Naive B cell (primary cell): Measurements from ENCODE around the gene AREL1. TPM values are rescaled to one million over a fixed set of nuclear protein-coding genes. Genes with fewer than 3 reads are reported as not detected.

Experiments used
- ATAC-seq, 2 donors: fragments of 150-1000 bp; cut with Tn5 transposase; 2 replicates each; pipeline ENCODE4 v1.10.0; 2021; ENCODE audit warnings: low read depth in 2 of 2, mild to moderate bottlenecking in 2 of 2, moderate library complexity in 2 of 2
- DNase-seq: peaks from one replicate; pipeline ENCODE4 v3.0.0; 2022
- H3K27ac Mint-ChIP-seq, 6 donors: one replicate each; pipeline ENCODE4 v1.8.0; 2020 to 2022; ENCODE audit warnings: mild to moderate bottlenecking in 6 of 6, mixed read lengths in 6 of 6, moderate library complexity in 5 of 6, inconsistent platforms in 2 of 6
- H3K27me3 Mint-ChIP-seq, 3 donors: one replicate each; pipeline ENCODE4 v1.8.0; 2021 to 2022; ENCODE audit warnings: mixed read lengths in 3 of 3, mild to moderate bottlenecking in 1 of 3
- H3K36me3 Mint-ChIP-seq, 2 donors: one replicate each; pipeline ENCODE4 v1.8.0; 2020 to 2022; ENCODE audit warnings: mixed read lengths in 2 of 2, inconsistent platforms in 1 of 2, mild to moderate bottlenecking in 1 of 2
- H3K4me1 Mint-ChIP-seq, 3 donors: one replicate each; pipeline ENCODE4 v1.8.0; 2020 to 2022; ENCODE audit warnings: mixed read lengths in 3 of 3, inconsistent platforms in 1 of 3, mild to moderate bottlenecking in 1 of 3, moderate library complexity in 1 of 3
- H3K4me3 Mint-ChIP-seq, 8 donors: one replicate each; pipeline ENCODE4 v1.8.0; 2020 to 2022; ENCODE audit warnings: mild to moderate bottlenecking in 8 of 8, mixed read lengths in 8 of 8, moderate library complexity in 8 of 8, inconsistent platforms in 2 of 8
- H3K9me3 Mint-ChIP-seq, 7 donors: one replicate each; pipeline ENCODE4 v1.8.0; 2020 to 2022; ENCODE audit warnings: mixed read lengths in 7 of 7, mild to moderate bottlenecking in 5 of 7, inconsistent platforms in 2 of 7, moderate library complexity in 1 of 7
- polyA plus RNA-seq, 6 donors: library from polyadenylated mRNA; unstranded; fragments of 300-500 nt; fragmentation: Illumina TruSeq; gene quantifications; one replicate each; pipeline ENCODE4 v1.2.3, GENCODE V29; 2021; ENCODE audit warnings: low read depth in 6 of 6

AREL1 gene
- polyA plus RNA-seq, 6 donors from 2014 or later = 8.1 to 16.1 (median 13.6) TPM

- no peak overlapping the region for H3K27ac Mint-ChIP-seq
- no peak overlapping the region for H3K4me3 Mint-ChIP-seq
- peaks cover 0 to 3% (median 0%) of the 10 kb centered on the region in 3 donors for H3K4me1 Mint-ChIP-seq
- H3K9me3 Mint-ChIP-seq = no peaks in the 10 kb centered on the region
- ATAC-seq (no peak), DNase-seq (no peak)
- H3K27me3 Mint-ChIP-seq = no peaks in the 10 kb centered on the region
- peaks cover 33 to 41% of the 10 kb centered on the region in 2 donors for H3K36me3 Mint-ChIP-seq
Observed at GRCh38 chr14:74667758-74668157, 45.1 kb downstream of the AREL1 start.

- Mint-ChIP-seq H3K27ac (peak overlapping the region in 1 of 6 donors; percentile 19), H3K27me3 (no peaks in the 10 kb centered on the region), H3K36me3 (peaks cover 26 to 33% of the 10 kb centered on the region in 2 donors), H3K9me3 (no peaks in the 10 kb centered on the region), H3K4me3 (no peak overlapping the region), H3K4me1 (peaks cover 0 to 3% (median 0%) of the 10 kb centered on the region in 3 donors)
- DNase-seq (no peak), ATAC-seq (no peak)
Observed at GRCh38 chr14:74664717-74665116, 48.2 kb downstream of the AREL1 start.

DNA sequence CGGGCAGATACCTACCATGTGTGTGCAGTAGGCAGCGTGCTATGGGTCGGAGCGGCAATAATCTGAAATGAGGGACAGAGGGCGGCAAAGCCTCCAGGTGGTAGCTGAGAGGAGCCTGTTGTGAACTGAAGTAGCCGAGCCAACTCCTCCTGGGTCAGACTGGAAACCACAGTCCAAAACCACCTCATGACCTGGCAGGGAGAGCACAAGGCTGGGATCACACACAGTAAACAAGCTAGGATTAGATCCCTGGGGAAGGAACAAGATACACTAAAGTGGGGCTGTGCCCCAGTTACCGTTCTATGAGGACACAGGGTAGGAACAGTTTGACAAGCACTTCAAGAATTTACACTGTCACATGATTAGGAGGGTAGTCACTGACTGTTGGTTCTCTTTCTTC lies 49.0 kb downstream of the AREL1 start:
- no peaks in the 10 kb centered on the region for H3K9me3 Mint-ChIP-seq
- no peaks in the 10 kb centered on the region for H3K27me3 Mint-ChIP-seq
- peaks cover 0 to 3% (median 0%) of the 10 kb centered on the region in 3 donors for H3K4me1 Mint-ChIP-seq
- no peak overlapping the region for H3K4me3 Mint-ChIP-seq
- ATAC-seq (no peak), DNase-seq (no peak)
- H3K27ac Mint-ChIP-seq = peak overlapping the region in 2 of 6 donors; percentile 3 to 66
- H3K36me3 Mint-ChIP-seq = peaks cover 25 to 26% of the 10 kb centered on the region in 2 donors

DNA sequence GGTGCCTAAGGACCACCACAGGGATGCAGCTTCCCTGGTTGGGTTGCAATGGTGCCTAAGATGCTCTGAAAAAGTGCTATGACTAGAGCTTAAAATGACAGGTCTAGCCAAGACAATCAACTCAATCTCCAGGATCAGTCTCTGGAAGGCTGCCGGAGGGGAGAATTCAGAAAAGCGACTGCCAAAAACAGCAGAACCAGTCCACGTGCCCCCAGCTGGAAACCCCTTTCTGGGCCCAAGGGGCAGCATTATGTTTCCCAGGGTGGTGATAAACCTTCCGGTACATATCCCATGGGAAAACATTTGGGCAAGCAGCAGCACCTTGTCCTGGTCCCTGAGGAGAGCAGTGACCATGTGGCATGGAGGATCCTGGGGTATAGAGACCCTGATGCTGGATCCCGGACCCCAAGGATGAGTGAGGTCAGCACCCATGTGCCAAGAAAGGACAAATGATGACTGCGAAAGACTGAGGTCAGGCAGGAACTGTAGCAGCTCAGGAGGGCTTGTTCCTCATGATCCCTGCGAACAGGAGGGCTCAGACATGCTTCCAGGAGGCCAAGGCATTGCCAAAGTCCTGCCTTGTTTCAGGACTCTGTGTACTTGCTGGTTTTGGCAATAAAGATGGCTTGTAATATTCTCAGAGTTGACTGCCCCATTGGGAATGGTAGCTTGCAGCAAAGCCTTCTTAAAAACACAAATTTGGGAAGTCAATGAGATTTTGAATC lies 51.0 kb downstream of the AREL1 start:
- Mint-ChIP-seq H3K36me3 (peaks cover 15 to 20% of the 10 kb centered on the region in 2 donors), H3K9me3 (no peaks in the 10 kb centered on the region), H3K27ac (no peak overlapping the region), H3K27me3 (no peaks in the 10 kb centered on the region), H3K4me3 (no peak overlapping the region), H3K4me1 (peaks cover 0 to 3% (median 0%) of the 10 kb centered on the region in 3 donors)
- DNase-seq = no peak
- ATAC-seq = no peak

DNA sequence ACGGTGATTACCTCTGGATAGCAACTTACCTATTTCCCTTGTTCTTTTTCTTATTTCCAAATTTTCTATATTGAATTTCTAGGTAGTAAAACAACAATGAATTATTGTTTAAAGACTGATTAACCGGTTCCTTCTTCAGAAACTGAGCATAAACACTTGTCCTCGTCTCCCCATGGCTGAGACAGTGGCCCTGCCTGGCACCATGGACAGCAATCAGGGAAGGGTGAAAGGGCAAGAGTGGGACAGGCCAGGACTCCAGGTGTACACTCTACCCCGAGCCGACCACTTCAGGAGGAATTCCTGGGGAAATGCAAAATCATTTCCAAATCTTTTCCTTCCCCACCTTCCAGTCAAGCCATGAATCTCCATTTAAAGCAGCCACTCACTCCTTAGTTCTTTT lies 52.0 kb downstream of the AREL1 start:
- Mint-ChIP-seq H3K9me3 (no peaks in the 10 kb centered on the region), H3K36me3 (peaks cover 15 to 20% of the 10 kb centered on the region in 2 donors), H3K27ac (peak overlapping the region in 2 of 6 donors; percentile 32 to 36), H3K4me1 (peaks cover 0 to 3% (median 0%) of the 10 kb centered on the region in 3 donors), H3K4me3 (no peak overlapping the region), H3K27me3 (no peaks in the 10 kb centered on the region)
- DNase-seq (no peak), ATAC-seq (no peak)

GRCh38 chr14:74660167-74660566 lies 52.7 kb downstream of the AREL1 start:
- H3K27me3 Mint-ChIP-seq = no peaks in the 10 kb centered on the region
- no peak for DNase-seq
- no peak overlapping the region for H3K27ac Mint-ChIP-seq
- no peaks in the 10 kb centered on the region for H3K9me3 Mint-ChIP-seq
- no peak for ATAC-seq
- peaks cover 15 to 20% of the 10 kb centered on the region in 2 donors for H3K36me3 Mint-ChIP-seq
- H3K4me3 Mint-ChIP-seq = no peak overlapping the region
- H3K4me1 Mint-ChIP-seq = peaks cover 0 to 3% (median 0%) of the 10 kb centered on the region in 3 donors

- H3K27me3 Mint-ChIP-seq = no peaks in the 10 kb centered on the region
- H3K27ac Mint-ChIP-seq = peak overlapping the region in 1 of 6 donors; percentile 33
- H3K36me3 Mint-ChIP-seq = peaks cover 13 to 15% of the 10 kb centered on the region in 2 donors
- no peak for ATAC-seq
- DNase-seq = no peak
- peaks cover 0 to 2% (median 0%) of the 10 kb centered on the region in 3 donors for H3K4me1 Mint-ChIP-seq
- H3K9me3 Mint-ChIP-seq = no peaks in the 10 kb centered on the region
- no peak overlapping the region for H3K4me3 Mint-ChIP-seq
Observed at GRCh38 chr14:74658535-74659131, 54.2 kb downstream of the AREL1 start.

GRCh38 chr14:74656964-74657363 lies 55.9 kb downstream of the AREL1 start:
- Mint-ChIP-seq H3K36me3 (peaks cover 7 to 8% of the 10 kb centered on the region in 2 donors), H3K9me3 (no peaks in the 10 kb centered on the region), H3K27me3 (no peaks in the 10 kb centered on the region), H3K4me3 (no peak overlapping the region), H3K27ac (peak overlapping the region in 1 of 6 donors; percentile 77), H3K4me1 (no peaks in the 10 kb centered on the region)
- ATAC-seq = no peak
- no peak for DNase-seq

DNA sequence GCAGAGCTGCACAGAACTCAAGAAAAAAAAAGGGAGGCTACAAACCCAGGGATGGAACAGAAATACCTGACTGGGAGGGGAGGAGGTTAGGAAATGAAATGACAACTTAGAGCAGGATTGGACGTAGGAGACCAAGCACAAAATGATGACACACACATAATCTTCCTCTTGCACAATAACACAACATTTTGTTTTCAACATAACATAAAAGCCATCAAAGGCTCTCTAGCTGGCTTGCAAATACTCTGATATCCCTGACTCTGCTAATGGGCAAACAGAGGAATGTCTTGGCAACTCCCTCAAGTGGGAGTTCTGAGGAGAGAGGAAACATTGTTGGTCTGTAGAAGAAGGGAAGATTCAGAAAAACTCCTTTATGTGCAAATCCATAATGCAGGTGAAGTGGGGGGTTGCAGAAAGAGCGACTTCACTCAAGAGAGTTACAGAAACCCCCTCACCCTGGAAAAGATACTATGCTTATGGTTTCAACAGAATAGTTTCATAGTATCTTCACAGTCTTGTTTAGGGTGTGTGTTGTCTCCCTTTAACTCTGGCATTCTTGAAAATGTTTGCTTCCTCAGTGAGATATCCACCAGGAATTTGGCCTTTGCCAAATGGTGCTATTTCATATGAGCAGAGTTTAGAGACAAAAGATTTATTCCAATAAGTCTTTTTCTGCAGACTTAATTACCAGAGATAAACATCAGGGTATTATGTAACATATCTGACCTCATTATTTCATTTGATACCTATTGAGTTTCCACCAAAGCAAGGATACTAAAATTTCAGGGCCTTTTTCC lies 57.1 kb downstream of the AREL1 start:
- no peaks in the 10 kb centered on the region for H3K27me3 Mint-ChIP-seq
- H3K9me3 Mint-ChIP-seq = no peaks in the 10 kb centered on the region
- no peak for ATAC-seq

GRCh38 chr14:74654931-74655330 lies 57.9 kb downstream of the AREL1 start:
- ATAC-seq (no peak), DNase-seq (no peak)
- H3K4me3 Mint-ChIP-seq = no peak overlapping the region
- H3K27ac Mint-ChIP-seq = peak overlapping the region in 1 of 6 donors; percentile 65
- no peaks in the 10 kb centered on the region for H3K36me3 Mint-ChIP-seq
- no peaks in the 10 kb centered on the region for H3K4me1 Mint-ChIP-seq
- H3K9me3 Mint-ChIP-seq = no peaks in the 10 kb centered on the region
- H3K27me3 Mint-ChIP-seq = no peaks in the 10 kb centered on the region

More for the DNA sequence above, 57.1 kb downstream of the AREL1 start:
- no peaks in the 10 kb centered on the region for H3K36me3 Mint-ChIP-seq
- H3K4me3 Mint-ChIP-seq = no peak overlapping the region
- H3K4me1 Mint-ChIP-seq = no peaks in the 10 kb centered on the region
- H3K27ac Mint-ChIP-seq = peak overlapping the region in 3 of 6 donors; percentile 21 to 74 (median 24)
- no peak for DNase-seq

DNA sequence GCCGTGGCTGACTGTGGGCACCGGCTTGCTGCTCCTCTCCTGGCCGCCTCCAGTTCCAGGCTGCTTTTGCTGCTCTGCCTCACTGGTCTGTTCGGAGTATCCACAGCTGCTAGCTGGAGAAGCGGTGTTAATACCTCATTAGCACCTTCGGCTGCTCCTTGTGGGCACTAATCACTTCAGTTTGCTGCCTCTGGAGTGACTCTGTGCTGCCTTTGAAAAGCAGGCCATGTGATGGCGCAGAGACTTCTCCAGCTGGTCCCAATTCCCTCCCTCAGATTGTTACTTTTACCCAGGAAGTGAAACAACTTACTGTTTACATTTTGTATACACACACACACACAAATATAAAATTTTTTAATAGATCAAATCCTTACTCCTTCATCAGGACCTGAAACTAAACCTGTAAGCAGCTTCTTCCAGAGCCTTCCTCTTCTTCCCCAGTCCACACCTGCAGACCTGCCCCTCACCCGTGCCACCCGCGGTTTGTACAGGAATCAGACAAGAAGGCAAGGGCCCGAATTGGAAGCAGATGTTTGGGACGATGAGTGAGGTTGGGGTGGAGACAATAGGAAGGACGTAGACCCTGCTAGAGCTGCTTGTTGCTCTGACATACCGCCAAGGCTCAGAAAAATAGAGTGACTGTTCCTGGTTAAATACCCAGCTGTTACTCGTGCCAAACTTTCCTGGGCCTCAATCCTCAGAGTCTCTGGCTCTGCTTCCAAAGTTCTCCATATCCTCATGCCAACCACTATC lies 59.3 kb downstream of the AREL1 start:
- H3K27ac Mint-ChIP-seq = peak overlapping the region in 4 of 6 donors; percentile 47 to 61 (median 49)
- H3K9me3 Mint-ChIP-seq = no peaks in the 10 kb centered on the region
- no peaks in the 10 kb centered on the region for H3K27me3 Mint-ChIP-seq
- H3K4me3 Mint-ChIP-seq = no peak overlapping the region
- DNase-seq (no peak), ATAC-seq (no peak)
- no peaks in the 10 kb centered on the region for H3K4me1 Mint-ChIP-seq
- no peaks in the 10 kb centered on the region for H3K36me3 Mint-ChIP-seq

DNA sequence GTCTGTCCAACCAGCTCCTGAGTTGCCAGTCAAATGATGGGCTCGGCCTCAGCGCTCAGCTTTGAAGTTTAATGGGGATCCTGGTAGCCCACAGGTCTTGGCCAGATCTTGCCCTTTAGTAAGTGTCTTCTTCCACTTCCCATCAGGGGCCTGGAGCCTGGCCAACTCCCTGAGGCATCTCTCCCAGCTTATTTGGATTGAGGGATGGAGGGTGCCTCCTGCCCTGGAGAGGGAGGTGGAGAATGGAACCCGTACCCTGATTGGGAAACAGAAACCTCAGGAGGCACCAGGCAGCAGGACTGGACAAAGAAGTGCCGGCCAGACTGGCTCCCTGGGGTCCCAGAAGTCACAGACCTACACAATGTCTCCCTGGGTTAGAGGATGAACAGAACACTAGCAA lies 60.3 kb downstream of the AREL1 start:
- H3K9me3 Mint-ChIP-seq = no peaks in the 10 kb centered on the region
- no peak overlapping the region for H3K4me3 Mint-ChIP-seq
- no peaks in the 10 kb centered on the region for H3K27me3 Mint-ChIP-seq
- no peak for ATAC-seq
- H3K4me1 Mint-ChIP-seq = peaks cover 0 to 4% (median 0%) of the 10 kb centered on the region in 3 donors
- no peaks in the 10 kb centered on the region for H3K36me3 Mint-ChIP-seq
- DNase-seq = no peak
- peak overlapping the region in 1 of 6 donors; percentile 57 for H3K27ac Mint-ChIP-seq
